HL-60/S4 treated with retinoic acid at 250 ng/mL for 4 days and 3 days (cell line): ENCODE measurements around the gene BOLL.
"Not testable (repeated sequence)": the region's sequence is repeated elsewhere in the genome, so short reads cannot be mapped to it uniquely, and the experiment has no call there.

Experiments
- in situ Hi-C: fragments of 300-500 bp; cut with MboI; formaldehyde crosslinking; loops from 2 replicates; pipeline ENCODE4 v1.7.0; 2022; ENCODE audit warnings: low sequenced_read_pairs

The BOLL gene

GRCh38 chr2:197800091-197800490 is 15.0 kb upstream of the BOLL start:
- in situ Hi-C loops = loop anchor here (25.0 kb wide), 2 partner anchors 337 to 487 kb away; no protein-coding TSS in a partner anchor

- in situ Hi-C loops = no loop called here
These were observed 13.9 kb upstream of the BOLL start for GRCh38 chr2:197799068-197799467.

- in situ Hi-C loops = no loop called here
These were observed 13.1 kb upstream of the BOLL start for GRCh38 chr2:197798187-197798586.

DNA sequence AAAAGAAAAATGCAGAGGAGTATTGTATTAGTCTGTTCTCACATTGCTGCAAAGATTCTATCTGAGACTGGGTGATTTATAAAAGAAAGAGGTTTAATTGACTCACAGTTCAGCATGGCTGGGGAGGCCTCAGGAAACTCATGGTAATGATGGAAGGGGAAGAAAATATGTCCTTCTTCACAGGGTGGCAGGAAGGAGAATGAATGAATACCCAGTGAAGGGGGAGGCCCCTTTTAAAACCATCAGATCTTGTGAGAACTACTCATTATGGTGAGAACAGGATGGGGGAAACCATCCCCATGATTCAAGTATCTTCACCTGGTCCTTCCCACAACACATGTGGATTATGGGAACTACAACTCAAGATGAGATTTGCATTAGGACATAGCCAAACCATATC is 10.2 kb upstream of the BOLL start:
- in situ Hi-C loops = no loop called here

GRCh38 chr2:197793456-197793855 is 8.3 kb upstream of the BOLL start:
- in situ Hi-C loops = no loop called here

- in situ Hi-C loops = no loop called here
These were observed 1.1 kb upstream of the BOLL start for GRCh38 chr2:197786010-197786877.

GRCh38 chr2:197782126-197782525 is 3.0 kb downstream of the BOLL start:
- in situ Hi-C loops = no loop called here

- in situ Hi-C loops = no loop called here
These were observed 5.9 kb downstream of the BOLL start for GRCh38 chr2:197779261-197779660.

GRCh38 chr2:197777823-197778407 is 7.2 kb downstream of the BOLL start:
- in situ Hi-C loops = no loop called here

DNA sequence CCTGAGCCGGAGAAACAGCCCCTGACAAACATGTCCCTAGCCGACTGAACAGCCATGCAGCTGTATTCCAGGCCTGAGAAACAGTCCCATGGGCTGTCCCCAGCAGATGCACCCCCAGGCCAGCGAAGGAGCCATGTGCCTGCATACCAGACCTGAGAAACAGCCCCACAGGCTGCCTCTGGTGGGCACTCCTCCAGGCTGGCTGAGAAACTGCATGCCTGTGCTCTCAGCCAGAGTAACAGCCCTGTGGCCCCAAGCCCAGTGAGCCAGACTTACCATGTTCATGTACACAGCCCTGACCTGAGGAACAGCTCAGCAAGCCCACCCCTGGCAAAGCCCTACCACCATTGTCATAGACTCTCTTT is 24.8 kb downstream of the BOLL start:
- in situ Hi-C loops = no loop called here

DNA sequence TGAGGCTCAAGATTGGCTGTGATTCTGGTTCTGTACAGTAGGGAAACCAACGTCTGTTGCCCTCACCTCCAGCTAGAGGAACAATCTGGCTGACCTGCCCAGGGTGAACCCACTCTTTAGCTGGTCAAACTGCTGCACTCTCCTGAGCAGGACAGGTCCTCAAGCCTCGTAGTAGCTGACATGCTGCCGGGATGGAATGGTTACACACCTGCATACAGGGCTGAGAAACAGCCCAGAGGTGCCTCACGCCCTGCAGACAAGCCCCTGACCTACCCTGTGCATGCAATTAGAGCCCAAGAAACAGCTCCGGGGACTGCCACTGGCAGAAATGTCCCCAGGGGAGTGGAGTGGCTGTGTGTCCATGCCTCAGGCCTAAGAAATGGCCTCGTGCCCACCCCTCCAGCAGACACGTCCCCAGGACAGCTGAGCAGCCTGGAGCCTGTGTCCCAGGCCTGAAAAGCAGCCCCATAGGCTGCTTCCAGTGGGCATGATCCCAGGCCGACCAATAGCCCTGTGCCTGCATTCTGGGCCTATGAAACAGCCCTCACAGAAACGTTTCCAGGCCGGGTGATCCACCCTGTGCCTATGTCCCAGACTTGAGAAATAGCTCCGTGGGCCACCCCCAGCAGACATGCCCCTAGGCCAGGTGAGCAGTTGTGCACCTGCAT is 25.4 kb downstream of the BOLL start:
- in situ Hi-C loops = no loop called here

DNA sequence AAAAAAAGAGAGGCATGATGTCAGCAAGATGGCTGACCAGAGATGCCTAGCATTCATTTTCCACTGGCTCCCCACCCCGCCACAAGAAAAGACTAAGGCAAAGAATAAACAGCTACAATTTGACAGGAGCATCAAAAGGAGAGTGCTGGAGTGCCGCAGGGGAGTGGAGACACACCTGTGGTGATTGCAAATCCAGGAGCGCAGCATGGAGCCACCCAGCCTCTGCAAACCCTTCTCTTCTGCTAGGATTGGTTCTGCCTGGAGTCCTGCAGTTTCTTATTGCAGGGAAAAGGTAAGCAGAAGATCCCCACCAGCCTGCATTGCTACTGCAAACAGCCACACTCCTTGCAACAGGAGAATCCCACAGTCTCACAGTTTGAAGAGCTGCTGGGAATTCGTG is 26.1 kb downstream of the BOLL start:
- in situ Hi-C loops = no loop called here

DNA sequence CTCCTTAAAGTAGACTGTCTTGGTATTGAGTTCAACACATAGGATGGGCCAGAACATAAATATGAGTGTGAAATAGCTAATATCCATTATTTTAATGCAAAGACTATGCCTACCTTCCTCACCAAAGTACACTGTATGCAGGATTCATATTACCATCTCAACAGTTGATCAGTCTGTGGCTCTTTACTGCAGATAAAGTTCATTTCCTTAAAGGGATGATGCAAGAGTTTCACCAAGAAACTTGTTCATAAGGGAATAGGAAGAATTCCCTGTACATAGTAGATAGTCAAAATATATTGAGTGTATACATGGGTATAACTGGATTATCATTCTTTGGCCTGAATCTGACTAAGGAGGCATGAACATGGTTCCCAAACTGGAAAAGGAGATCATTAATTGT is 44.9 kb downstream of the BOLL start:
- in situ Hi-C loops = no loop called here

DNA sequence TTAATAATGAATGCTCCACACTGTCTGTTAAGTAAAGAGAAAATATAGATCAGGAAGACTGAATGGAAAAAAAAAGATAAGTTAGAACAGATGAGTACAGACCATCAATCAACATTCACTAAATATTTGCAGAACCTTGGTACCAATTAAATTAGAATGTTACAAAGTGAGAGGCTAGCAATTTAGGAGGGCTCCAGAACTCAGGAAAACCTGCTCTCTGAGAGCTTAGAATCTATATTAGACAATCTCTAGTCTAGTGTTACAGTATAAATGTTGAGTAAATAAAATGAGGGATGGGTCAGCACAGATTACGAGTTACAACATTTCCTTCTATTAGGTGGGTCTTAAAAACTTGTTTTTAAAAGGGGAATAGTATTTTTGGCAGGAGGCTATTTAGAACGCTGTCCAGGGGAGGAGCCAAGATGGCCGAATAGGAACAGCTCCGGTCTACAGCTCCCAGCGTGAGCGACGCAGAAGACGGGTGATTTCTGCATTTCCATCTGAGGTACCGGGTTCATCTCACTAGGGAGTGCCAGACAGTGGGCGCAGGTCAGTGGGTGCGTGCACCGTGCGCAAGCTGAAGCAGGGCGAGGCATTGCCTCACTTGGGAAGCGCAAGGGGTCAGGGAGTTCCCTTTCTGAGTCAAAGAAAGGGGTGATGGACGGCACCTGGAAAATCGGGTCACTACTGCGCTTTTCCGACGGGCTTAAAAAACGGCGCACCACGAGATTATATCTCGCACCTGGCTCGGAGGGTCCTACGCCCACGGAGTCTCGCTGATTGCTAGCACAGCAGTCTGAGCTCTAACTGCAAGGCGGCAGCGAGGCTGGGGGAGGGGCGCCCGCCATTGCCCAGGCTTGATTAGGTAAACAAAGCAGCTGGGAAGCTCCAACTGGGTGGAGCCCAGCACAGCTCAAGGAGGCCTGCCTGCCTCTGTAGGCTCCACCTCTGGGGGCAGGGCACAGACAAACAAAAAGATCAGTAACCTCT is 56.3 kb downstream of the BOLL start:
- in situ Hi-C loops = not testable (repeated sequence)

- in situ Hi-C loops = no loop called here
These were observed 58.1 kb downstream of the BOLL start for GRCh38 chr2:197727011-197727410.

DNA sequence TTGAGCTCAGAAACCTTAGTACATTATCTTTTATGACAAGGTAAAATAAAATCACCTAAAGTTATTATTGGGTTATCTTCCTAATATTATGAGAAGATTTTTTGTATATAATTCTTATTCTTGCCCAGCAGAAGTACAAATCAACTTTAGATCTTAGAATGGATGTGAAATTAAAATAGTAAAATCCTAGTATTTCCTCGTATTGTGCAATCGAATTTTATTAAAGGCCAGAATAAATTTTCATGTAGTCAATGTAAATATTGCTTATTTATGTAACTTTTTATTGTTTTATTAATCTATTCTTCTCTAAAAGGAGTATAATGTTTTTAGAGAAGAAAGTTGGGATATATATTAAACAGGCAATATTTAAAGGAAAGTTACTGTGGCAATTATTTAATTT is 67.3 kb downstream of the BOLL start:
- in situ Hi-C loops = no loop called here

GRCh38 chr2:197713271-197713670 is 71.8 kb downstream of the BOLL start:
- in situ Hi-C loops = no loop called here

GRCh38 chr2:197711578-197711977 is 73.5 kb downstream of the BOLL start:
- in situ Hi-C loops = no loop called here

- in situ Hi-C loops = no loop called here
These were observed 74.6 kb downstream of the BOLL start for GRCh38 chr2:197710424-197711042.

DNA sequence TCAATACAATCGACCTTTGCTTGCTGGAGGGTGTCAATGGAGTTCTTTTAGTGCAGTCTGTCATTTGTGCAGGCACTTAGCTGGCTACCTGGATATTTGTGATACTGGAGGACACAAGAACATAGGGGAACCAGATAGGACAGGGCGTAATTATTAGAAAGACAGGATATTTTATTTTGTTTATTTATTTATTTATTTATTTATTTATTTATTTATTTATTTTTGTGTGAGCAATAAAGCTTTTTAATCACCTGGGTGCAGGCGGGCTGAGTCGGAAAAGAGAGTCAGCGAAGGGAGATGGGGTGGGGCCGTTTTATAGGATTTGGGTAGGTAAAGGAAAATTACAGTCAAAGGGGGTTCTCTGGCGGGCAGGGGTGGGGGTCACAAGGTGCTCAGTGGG is 76.0 kb downstream of the BOLL start:
- in situ Hi-C loops = not testable (repeated sequence)
